GM23248 (cell line): ENCODE results near the gene PARL. TPM values are rescaled to one million over a fixed set of nuclear protein-coding genes. Genes with fewer than 3 reads are reported as not detected.

Experiments used
- DNase-seq: peaks from one replicate; pipeline ENCODE4 v3.0.0-alpha.2; 2015
- H2AFZ ChIP-seq: fragments of 200-600 bp; sonication (generic); 2 replicates; pipeline ENCODE4 v1.6.1; 2016; ENCODE audit warnings: antibody characterized with exemption
- H3F3A ChIP-seq: fragments of 200-600 bp; sonication (generic); 2 replicates; pipeline ENCODE4 v1.6.1; 2016; ENCODE audit warnings: mild to moderate bottlenecking, antibody characterized with exemption, mixed run types; ENCODE audit not compliant: insufficient read depth
- H3K27ac ChIP-seq: fragments of 200-600 bp; sonication (generic); 2 replicates; pipeline ENCODE4 v1.5.1; 2016; ENCODE audit warnings: mild to moderate bottlenecking
- H3K27me3 ChIP-seq: fragments of 200-600 bp; sonication (generic); replicated peaks from 2 replicates; pipeline ENCODE4 v1.6.1; 2016; ENCODE audit warnings: mild to moderate bottlenecking; ENCODE audit not compliant: insufficient read depth
- H3K36me3 ChIP-seq: fragments of 200-600 bp; sonication (generic); 2 replicates; pipeline ENCODE4 v1.6.1; 2016; ENCODE audit warnings: low read depth, mild to moderate bottlenecking
- H3K4me1 ChIP-seq: fragments of 200-600 bp; sonication (generic); 2 replicates; pipeline ENCODE4 v1.6.1; 2016; ENCODE audit warnings: mild to moderate bottlenecking; ENCODE audit not compliant: insufficient read depth
- H3K4me2 ChIP-seq: fragments of 200-600 bp; sonication (generic); one replicate; pipeline ENCODE4 v1.6.1; 2016; ENCODE audit warnings: mild to moderate bottlenecking; ENCODE audit not compliant: unreplicated experiment
- H3K4me3 ChIP-seq: fragments of 200-600 bp; sonication (generic); 2 replicates; pipeline ENCODE4 v1.5.1; 2016; ENCODE audit warnings: mild to moderate bottlenecking
- H3K79me2 ChIP-seq: fragments of 200-600 bp; sonication (generic); 2 replicates; pipeline ENCODE4 v1.6.1; 2016; ENCODE audit warnings: mild to moderate bottlenecking; ENCODE audit not compliant: insufficient read depth
- H3K9ac ChIP-seq: fragments of 200-600 bp; sonication (generic); 2 replicates; pipeline ENCODE4 v1.6.1; 2016; ENCODE audit warnings: mild to moderate bottlenecking
- H3K9me2 ChIP-seq: fragments of 200-600 bp; sonication (generic); 2 replicates; pipeline ENCODE4 v1.6.1; 2016; ENCODE audit warnings: mixed run types, mild to moderate bottlenecking, moderate library complexity; ENCODE audit not compliant: insufficient read depth
- H3K9me3 ChIP-seq: fragments of 200-600 bp; sonication (generic); one replicate; pipeline ENCODE4 v1.6.1; 2017; ENCODE audit warnings: low read depth
- H4K20me1 ChIP-seq: fragments of 200-600 bp; sonication (generic); 2 replicates; pipeline ENCODE4 v1.6.0; 2016; ENCODE audit not compliant: insufficient read depth
- EZH2 ChIP-seq: fragments of 200-600 bp; sonication (generic); IDR thresholded peaks from 2 replicates; pipeline ENCODE4 v1.6.1; 2018; ENCODE audit warnings: antibody characterized with exemption, mild to moderate bottlenecking; ENCODE audit not compliant: insufficient read depth, poor library complexity, severe bottlenecking
- EZH2phosphoT487 ChIP-seq: fragments of 200-600 bp; sonication (generic); IDR thresholded peaks from 2 replicates; pipeline ENCODE4 v1.6.1; 2018; ENCODE audit warnings: antibody characterized with exemption, moderate library complexity, mild to moderate bottlenecking, low read depth; ENCODE audit not compliant: insufficient read depth
- WGBS, 2 experiments: methylation state at CpG; one replicate each; pipeline ENCODE4 v1.1.6; 2015 to 2017; ENCODE audit warnings: low lambda C conversion rate in 2 of 2, low coverage in 1 of 2; ENCODE audit errors: missing lambda C conversion rate in 2 of 2; 5-methylcytosine and 5-hydroxymethylcytosine counted together
- in situ Hi-C: fragments of 300-500 bp; cut with MboI; formaldehyde crosslinking; loops from 2 replicates; pipeline ENCODE4 v1.15.0; 2020
- polyA plus RNA-seq: library from polyadenylated mRNA; unstranded; fragments of >200 nt; fragmentation: Nextera tagmentation; extraction: Ambion mirVana; gene quantifications from 2 replicates; pipeline ENCODE4 v1.2.1, GENCODE V29; 2016
- total RNA-seq: library from RNA; depleted of rRNA; stranded (reverse); fragments of >200 nt; shearing (Covaris generic); gene quantifications from 2 replicates; pipeline ENCODE4 v1.2.3, GENCODE V29; 2014

PARL gene
- total and polyA plus RNA-seq, 2 experiments from 2014 or later, result 35.9 to 61.7 TPM

DNA sequence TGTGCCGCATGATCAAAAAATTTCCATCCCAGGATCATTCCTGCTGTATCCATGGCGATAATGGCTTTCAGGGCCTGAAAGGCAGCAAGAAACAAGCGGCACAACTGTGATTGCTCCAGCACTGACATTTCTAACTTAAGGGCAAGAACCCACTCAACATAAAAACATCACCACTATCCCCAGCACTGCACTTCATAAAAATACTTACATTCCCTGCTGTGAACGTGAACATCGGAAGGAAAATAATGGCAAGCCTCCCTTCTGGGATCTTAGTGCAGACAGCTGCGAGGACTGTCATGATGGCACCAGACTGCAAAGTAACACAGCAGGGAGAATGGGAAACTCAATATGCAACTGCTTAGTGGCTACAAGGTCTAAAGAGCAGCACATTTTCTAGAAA lies 51.2 kb downstream of the PARL start:
- Histone ChIP-seq H3K36me3 (peaks cover 19% of the 10 kb centered on the region), H3K9me3 (no peaks in the 10 kb centered on the region), H3K27me3 (no peaks in the 10 kb centered on the region), H3K9ac (no peak overlapping the region), H3K27ac (no peak overlapping the region), H3F3A (0 out of 2 replicates have a peak, but pooled peaks cover 3% of the 10 kb centered on the region), H3K4me2 (no peak overlapping the region), H3K4me3 (no peak overlapping the region), H3K79me2 (no peaks in the 10 kb centered on the region), H2AFZ (no peak overlapping the region), H3K9me2 (no peaks in the 10 kb centered on the region), H3K4me1 (no peaks in the 10 kb centered on the region), H4K20me1 (no peaks in the 10 kb centered on the region)
- no peak for DNase-seq
- TF ChIP-seq EZH2phosphoT487 (no peak), EZH2 (no peak)
- 80 to 83% methylated on average over 6 of the region's 6 CpGs for WGBS, 2 experiments
- in situ Hi-C loops, result no loop called here

DNA sequence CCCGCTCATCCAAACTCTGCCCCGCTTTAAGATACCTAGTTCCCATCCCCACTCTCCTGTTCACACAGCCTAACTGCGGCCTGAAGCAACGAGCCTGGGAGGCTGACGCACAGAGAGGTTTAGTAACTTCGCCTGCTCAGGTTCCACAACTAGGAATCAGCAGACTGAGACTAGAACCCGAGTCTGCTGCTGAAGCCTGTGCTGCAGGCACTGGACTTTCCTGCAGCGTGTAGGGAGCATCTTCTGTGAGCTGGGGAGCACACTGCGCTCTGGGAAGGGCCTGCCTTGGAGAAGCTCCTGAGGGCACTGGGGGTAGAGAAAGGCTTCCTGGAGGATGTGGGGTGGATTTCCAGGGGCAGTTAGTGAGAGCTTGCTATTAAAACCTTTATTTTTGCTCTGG lies 54.5 kb downstream of the PARL start:
- DNase-seq, result no peak
- Histone ChIP-seq H3K79me2 (no peaks in the 10 kb centered on the region), H3K9me2 (no peaks in the 10 kb centered on the region), H3K4me3 (no peak overlapping the region), H3K4me2 (no peak overlapping the region), H4K20me1 (no peaks in the 10 kb centered on the region), H3K9ac (no peak overlapping the region), H3F3A (peaks cover 11% of the 10 kb centered on the region), H3K9me3 (no peaks in the 10 kb centered on the region), H2AFZ (no peak overlapping the region), H3K27ac (no peak overlapping the region), H3K4me1 (no peaks in the 10 kb centered on the region), H3K36me3 (peaks cover 17% of the 10 kb centered on the region), H3K27me3 (no peaks in the 10 kb centered on the region)
- in situ Hi-C loops, result no loop called here
- TF ChIP-seq EZH2phosphoT487, result no peak
- TF ChIP-seq EZH2, result no peak
- WGBS, 2 experiments, result 92 to 96% methylated on average over 9 of the region's 9 CpGs

DNA sequence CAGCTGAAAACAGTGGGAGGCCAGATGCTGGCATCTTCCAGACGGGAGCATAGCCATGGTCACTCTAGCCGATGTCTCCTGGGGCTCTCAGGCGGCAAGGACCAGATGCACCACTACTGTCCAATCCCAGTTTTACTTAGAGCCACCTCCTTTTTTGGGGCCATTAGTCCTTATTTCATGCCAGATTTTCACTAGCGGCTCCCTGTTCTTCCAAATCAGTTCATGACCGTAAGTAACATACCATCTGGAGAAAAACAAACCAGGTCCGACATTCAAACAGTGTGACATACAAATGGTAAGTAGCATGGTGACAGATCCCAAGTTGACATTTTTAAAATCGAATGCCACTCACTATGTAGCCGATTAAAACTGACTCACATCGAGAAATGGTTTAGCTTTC lies 55.2 kb downstream of the PARL start:
- in situ Hi-C loops, result no loop called here
- H3K9me2 ChIP-seq, result no peaks in the 10 kb centered on the region
- no peak for DNase-seq

DNA sequence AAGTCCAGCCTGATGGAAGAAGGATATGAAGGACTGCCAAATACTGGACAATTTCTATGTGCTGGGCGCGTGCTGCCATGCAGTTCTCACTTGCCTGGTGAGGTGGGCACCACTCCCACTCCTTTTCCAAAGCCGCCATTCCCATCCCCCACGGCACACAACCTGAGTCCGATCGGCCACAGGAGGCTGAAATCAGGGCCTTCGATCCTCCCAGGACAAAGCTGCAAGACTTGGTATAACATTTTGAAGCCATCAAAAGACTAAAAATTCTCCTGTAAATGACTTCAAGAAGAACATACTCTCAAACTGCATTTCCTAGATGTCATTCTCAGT lies 56.2 kb downstream of the PARL start:
- Histone ChIP-seq H3K4me3 (no peak overlapping the region), H3K79me2 (no peaks in the 10 kb centered on the region), H3K36me3 (peaks cover 17% of the 10 kb centered on the region), H3K27me3 (no peaks in the 10 kb centered on the region), H3F3A (peaks cover 11% of the 10 kb centered on the region), H3K4me1 (no peaks in the 10 kb centered on the region), H3K9me3 (no peaks in the 10 kb centered on the region), H3K27ac (no peak overlapping the region), H3K9me2 (no peaks in the 10 kb centered on the region), H3K9ac (no peak overlapping the region), H2AFZ (no peak overlapping the region), H3K4me2 (no peak overlapping the region), H4K20me1 (no peaks in the 10 kb centered on the region)
- DNase-seq, result no peak
- in situ Hi-C loops, result no loop called here
- TF ChIP-seq EZH2phosphoT487, result no peak
- no peak for TF ChIP-seq EZH2
- WGBS, 2 experiments, result 99% methylated on average over 7 of the region's 7 CpGs

More for the DNA sequence above, 55.2 kb downstream of the PARL start:
- Histone ChIP-seq H3K4me3 (no peak overlapping the region), H4K20me1 (no peaks in the 10 kb centered on the region), H3K4me1 (no peaks in the 10 kb centered on the region), H3K27me3 (no peaks in the 10 kb centered on the region), H3K9me3 (no peaks in the 10 kb centered on the region), H3K9ac (no peak overlapping the region), H3K79me2 (no peaks in the 10 kb centered on the region), H3F3A (peaks cover 11% of the 10 kb centered on the region), H3K27ac (no peak overlapping the region), H2AFZ (no peak overlapping the region), H3K4me2 (no peak overlapping the region), H3K36me3 (peaks cover 17% of the 10 kb centered on the region)
- TF ChIP-seq EZH2phosphoT487, result no peak
- TF ChIP-seq EZH2, result no peak
- WGBS, 2 experiments, result 83% methylated on average over 9 of the region's 9 CpGs

DNA sequence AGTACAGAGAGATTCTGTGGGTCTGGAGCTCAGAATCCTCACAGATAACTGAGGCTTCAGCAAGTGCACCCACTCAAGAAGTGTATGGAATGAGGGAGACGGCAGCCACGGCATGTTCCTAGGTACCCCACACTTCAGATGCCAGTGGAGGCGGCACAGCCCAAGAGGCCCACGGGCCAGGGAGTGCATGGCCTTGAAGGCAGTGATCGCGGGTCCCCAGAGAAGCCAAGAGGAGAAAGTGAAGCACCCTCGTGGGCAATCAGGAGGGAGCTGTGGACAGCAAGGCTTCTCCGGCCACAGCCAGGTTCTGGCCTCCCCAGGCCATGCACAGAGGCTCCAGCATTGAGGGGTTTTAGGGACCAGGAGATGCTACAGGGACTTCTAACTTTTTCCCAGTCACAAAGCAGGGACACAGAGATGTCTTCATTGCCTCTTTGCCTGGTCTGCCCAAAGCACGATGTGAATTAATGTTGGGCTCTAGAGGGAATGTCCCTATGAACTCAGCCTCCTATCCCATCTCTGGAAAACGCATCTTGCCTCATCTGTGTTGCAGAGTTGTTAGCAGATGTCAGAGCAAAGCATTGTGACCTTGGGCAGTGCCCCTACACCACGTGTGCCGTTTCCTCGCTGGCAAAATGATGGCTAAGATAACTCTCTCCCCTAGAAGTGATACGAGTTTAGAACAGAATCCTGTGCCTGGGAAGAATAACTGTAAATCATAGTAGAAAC lies 56.7 kb downstream of the PARL start:
- H3K36me3 ChIP-seq, result peaks cover 17% of the 10 kb centered on the region
- H3K79me2 ChIP-seq, result no peaks in the 10 kb centered on the region
- no peaks in the 10 kb centered on the region for H3K9me2 ChIP-seq
- peaks cover 11% of the 10 kb centered on the region for H3F3A ChIP-seq
- H3K4me2 ChIP-seq, result no peak overlapping the region
- TF ChIP-seq EZH2, result no peak
- no peak for TF ChIP-seq EZH2phosphoT487
- whole genome bisulfite sequencing, 2 experiments, result 72 to 75% methylated on average over 14 of the region's 14 CpGs
- no peak for DNase-seq
- H3K9me3 ChIP-seq, result no peaks in the 10 kb centered on the region
- in situ Hi-C loops, result no loop called here
- H3K4me1 ChIP-seq, result no peaks in the 10 kb centered on the region
- no peak overlapping the region for H3K4me3 ChIP-seq
- no peak overlapping the region for H3K9ac ChIP-seq
- H4K20me1 ChIP-seq, result no peaks in the 10 kb centered on the region
- H3K27ac ChIP-seq, result no peak overlapping the region
- no peak overlapping the region for H2AFZ ChIP-seq
- H3K27me3 ChIP-seq, result no peaks in the 10 kb centered on the region
